GM12878 (cell line): ENCODE results near the gene FBN3. TPM values are rescaled to one million over a fixed set of nuclear protein-coding genes. Genes with fewer than 3 reads are reported as not detected.

Experiments
- ATAC-seq: fragments of 200-7000 bp; cut with Tn5 transposase; 3 replicates; pipeline ENCODE4 v1.9.1; 2020; ENCODE audit warnings: mild to moderate bottlenecking, moderate library complexity
- BruUV-seq: library from RNA; stranded (reverse); fragments of 400-500 nt; replicated peaks from 2 replicates; lab custom pipeline; 2021; lab: Mats Ljungman, UMichigan
- CTCF ChIA-PET: fragments of 300-600 bp; sonication (Branson Sonifier 250); formaldehyde crosslinking; extraction: SDS; loops from one replicate; lab custom pipeline; 2021; ENCODE audit warnings: inconsistent platforms; lab: Yijun Ruan, JAX
- POLR2A ChIA-PET: fragments of 350-600 bp; formaldehyde crosslinking; extraction: SDS; loops from one replicate; lab custom pipeline; 2021; ENCODE audit warnings: inconsistent platforms; lab: Charles Lee
- RAD21 ChIA-PET: fragments of 300-600 bp; sonication (Branson Sonifier 250); formaldehyde crosslinking; loops from one replicate; lab custom pipeline; 2023; ENCODE audit warnings: antibody characterized with exemption; ENCODE audit not compliant: unreplicated experiment; lab: Charles Lee
- SMC1A ChIA-PET: fragments of 300-600 bp; sonication (Branson Sonifier 250); formaldehyde crosslinking; loops from one replicate; lab custom pipeline; 2023; ENCODE audit not compliant: unreplicated experiment, uncharacterized antibody; lab: Charles Lee
- DNase-seq: peaks from one replicate; pipeline ENCODE4 v3.0.0-alpha.2; 2011; ENCODE audit warnings: low read depth, low spot score
- FAIRE-seq: peaks from 3 replicates; lab custom pipeline; 2011; peaks lifted over from hg19 to GRCh38; lab: Jason Lieb, UNC
- H2AFZ ChIP-seq: 2 replicates; pipeline ENCODE4 v1.6.0; 2011; ENCODE audit warnings: low read depth, low read length, control low read depth; ENCODE audit not compliant: control insufficient read depth
- H3K27ac ChIP-seq: 2 replicates; pipeline ENCODE4 v1.5.1; 2011; ENCODE audit warnings: control low read depth; ENCODE audit not compliant: control insufficient read depth, insufficient read depth
- H3K27me3 ChIP-seq, 2 experiments: replicated peaks in 1 of 2; 2 replicates each; pipeline versions ENCODE4 v1.6.0 to v1.6.1; 2011; ENCODE audit warnings: low read length in 1 of 2; ENCODE audit not compliant: control insufficient read depth in 2 of 2, insufficient read depth in 2 of 2
- H3K36me3 ChIP-seq, 2 experiments: 2 replicates each; pipeline ENCODE4 v1.5.1; 2011; ENCODE audit warnings: low read length in 1 of 2; ENCODE audit not compliant: control insufficient read depth in 2 of 2, insufficient read depth in 2 of 2
- H3K4me1 ChIP-seq: 2 replicates; pipeline ENCODE4 v1.6.1; 2011; ENCODE audit warnings: mild to moderate bottlenecking, low read length, moderate library complexity, mixed read lengths; ENCODE audit not compliant: control insufficient read depth, insufficient read depth
- H3K4me2 ChIP-seq: 2 replicates; pipeline ENCODE4 v1.6.0; 2011; ENCODE audit warnings: control low read depth; ENCODE audit not compliant: control insufficient read depth, insufficient read depth
- H3K4me3 ChIP-seq: fragments of 200-600 bp; sonication (generic); 2 replicates; pipeline ENCODE4 v1.5.1; 2016
- H3K79me2 ChIP-seq: 2 replicates; pipeline ENCODE4 v1.6.0; 2011; ENCODE audit warnings: low read length; ENCODE audit not compliant: control insufficient read depth, insufficient read depth
- H3K9ac ChIP-seq: 2 replicates; pipeline ENCODE4 v1.8.0; 2011; ENCODE audit warnings: low read length, control low read depth, mixed read lengths; ENCODE audit not compliant: control insufficient read depth, insufficient read depth
- H3K9me3 ChIP-seq: replicated peaks from 3 replicates; pipeline ENCODE4 v1.5.1; 2011; ENCODE audit warnings: mild to moderate bottlenecking, low read length; ENCODE audit not compliant: control insufficient read depth, insufficient read depth
- H4K20me1 ChIP-seq: 2 replicates; pipeline ENCODE4 v1.6.0; 2011; ENCODE audit not compliant: control insufficient read depth, insufficient read depth
- SPI1 ChIP-seq: IDR thresholded peaks from 2 replicates; pipeline ENCODE4 v1.6.1; 2011; ENCODE audit warnings: low read depth, mild to moderate bottlenecking, low read length, moderate library complexity, borderline replicate concordance; ENCODE audit not compliant: insufficient read depth
- ZBTB40 ChIP-seq: fragments of 450-650 bp; IDR thresholded peaks from 2 replicates; pipeline ENCODE4 v1.6.1; 2016; ENCODE audit warnings: mild to moderate bottlenecking, moderate library complexity, borderline replicate concordance
- WGBS: methylation state at CpG from one replicate; pipeline ENCODE4 v1.1.6; 2016; ENCODE audit warnings: low lambda C conversion rate; ENCODE audit not compliant: insufficient replicate concordance, insufficient coverage; ENCODE audit errors: missing lambda C conversion rate; 5-methylcytosine and 5-hydroxymethylcytosine counted together
- in situ Hi-C: fragments of 300-500 bp; cut with MboI; formaldehyde crosslinking; loops from 9 replicates; pipeline ENCODE4 v1.14.3; 2018; ENCODE audit warnings: mixed read lengths
- intact Hi-C: fragments of 100-400 bp; cut with micrococcal nuclease; formaldehyde crosslinking; loops from one replicate; pipeline ENCODE4 v1.14.2; 2022; ENCODE audit not compliant: unreplicated experiment
- polyA plus RNA-seq, 11 experiments: library from polyadenylated mRNA; depleted of rRNA in 4 of 11; unstranded in 6 of 11; stranded (reverse) in 5 of 11; fragments of >200 nt; fragmentation: Nextera tagmentation in 4 of 11; fragmentation: Illumina TruSeq in 1 of 11; extraction: Ambion mirVana in 4 of 11; extraction: Trizol in 1 of 11; gene quantifications; 1 replicate in 1 of 11; 2 replicates in 10 of 11; pipeline versions ENCODE4 v1.2.1 to v1.2.3, GENCODE V29; 2011 to 2016; ENCODE audit warnings: inconsistent platforms in 2 of 11, missing spikeins in 2 of 11, low read depth in 1 of 11
- total RNA-seq, 4 experiments: library from RNA; depleted of rRNA in 3 of 4; stranded (reverse); fragments of >200 nt in 3 of 4; fragmentation: Illumina TruSeq in 1 of 4; extraction: Trizol in 1 of 4; gene quantifications; 2 replicates each; pipeline versions ENCODE4 v1.2.1 to v1.2.3, GENCODE V29; 2013 to 2021

FBN3 gene
- total and polyA plus RNA-seq, 10 of the 15 experiments (the other 5 are each of a cell fraction or from before 2014, with no cell fraction given) = 0.05 TPM; not detected in 9

GRCh38 chr19:8109890-8110662 is 39.3 kb downstream of the FBN3 start:
- Histone ChIP-seq H3K79me2 (no peaks in the 10 kb centered on the region), H3K4me3 (no peak overlapping the region), H2AFZ (no peak overlapping the region), H3K4me1 (no peaks in the 10 kb centered on the region), H3K27ac (no peak overlapping the region), H3K36me3 (no peaks in the 10 kb centered on the region), H4K20me1 (no peaks in the 10 kb centered on the region), H3K4me2 (no peak overlapping the region), H3K9me3 (no peaks in the 10 kb centered on the region), H3K27me3 (no peaks in the 10 kb centered on the region)
- no TSS peak for BruUV-seq
- no peak for FAIRE-seq
- DNase-seq = no peak
- ChIA-PET RAD21 (no interaction called here), CTCF (no interaction called here), SMC1A (no interaction called here), POLR2A (interaction anchor here (0.7 kb wide), 1 partner anchor 25 kb away, joined by 3 read pairs; no protein-coding TSS in a partner anchor)
- in situ Hi-C loops = no loop called here
- 34% methylated on average over 7 of the region's 7 CpGs for WGBS
- no peak for ATAC-seq
- intact Hi-C loops = no loop called here
- TF ChIP-seq SPI1 (no peak), ZBTB40 (peak; percentile 76)
- TF ChIP-seq, all 136 proteins: peak for 1
- no peak overlapping the region for H3K9ac ChIP-seq
